Mucosa of rectum (tissue), 2 donors: Measurements from ENCODE around the gene CCAR1.
"Not testable (repeated sequence)": the region's sequence is repeated elsewhere in the genome, so short reads cannot be mapped to it uniquely, and the experiment has no call there.

Experiments
- H3K27ac ChIP-seq, 2 donors: one replicate each; pipeline ENCODE4 v1.7.0; 2013; ENCODE audit warnings: inconsistent platforms in 2 of 2, low read depth in 2 of 2, low read length in 2 of 2
- H3K27me3 ChIP-seq, 2 donors: one replicate each; pipeline ENCODE4 v1.7.0; 2013; ENCODE audit warnings: low read length in 2 of 2; ENCODE audit not compliant: control insufficient read depth in 2 of 2, insufficient read depth in 2 of 2
- H3K36me3 ChIP-seq, 2 donors: one replicate each; pipeline ENCODE4 v1.7.0; 2013; ENCODE audit warnings: low read length in 2 of 2; ENCODE audit not compliant: control insufficient read depth in 2 of 2, insufficient read depth in 2 of 2
- H3K4me1 ChIP-seq, 2 donors: one replicate each; pipeline ENCODE4 v1.7.0; 2013; ENCODE audit warnings: low read length in 2 of 2, mild to moderate bottlenecking in 1 of 2; ENCODE audit not compliant: control insufficient read depth in 2 of 2, insufficient read depth in 2 of 2
- H3K4me3 ChIP-seq, 2 donors: one replicate each; pipeline ENCODE4 v1.7.0; 2013; ENCODE audit warnings: low read length in 2 of 2
- H3K9ac ChIP-seq, 2 donors: one replicate each; pipeline ENCODE4 v1.7.0; 2013; ENCODE audit warnings: low read length in 2 of 2, low read depth in 1 of 2, mild to moderate bottlenecking in 1 of 2
- H3K9me3 ChIP-seq, 2 donors: one replicate each; pipeline ENCODE4 v1.7.0; 2013; ENCODE audit warnings: low read length in 2 of 2; ENCODE audit not compliant: control insufficient read depth in 2 of 2
- donor health status: healthy.
- donor health status: Normal muscosa, but diverticular disease.

Gene CCAR1

GRCh38 chr10:68796605-68797004 lies 75.6 kb downstream of the CCAR1 start:
- H3K4me3 ChIP-seq = no peak overlapping the region
- peaks cover 0 to 13% of the 10 kb centered on the region in 2 donors for H3K36me3 ChIP-seq

GRCh38 chr10:68800211-68800610 lies 79.2 kb downstream of the CCAR1 start:
- H3K4me3 ChIP-seq = no peak overlapping the region

More at GRCh38 chr10:68796605-68797004, 75.6 kb downstream of the CCAR1 start:
- no peak overlapping the region for H3K9ac ChIP-seq
- H3K27ac ChIP-seq = no peak overlapping the region
- H3K9me3 ChIP-seq = no peaks in the 10 kb centered on the region
- H3K4me1 ChIP-seq = no peaks in the 10 kb centered on the region
- no peaks in the 10 kb centered on the region for H3K27me3 ChIP-seq

GRCh38 chr10:68804692-68805091 lies 83.7 kb downstream of the CCAR1 start:
- Histone ChIP-seq H3K9me3 (no peaks in the 10 kb centered on the region), H3K36me3 (no peaks in the 10 kb centered on the region), H3K9ac (no peak overlapping the region), H3K4me1 (no peaks in the 10 kb centered on the region), H3K27ac (no peak overlapping the region), H3K27me3 (no peaks in the 10 kb centered on the region), H3K4me3 (no peak overlapping the region)

More at GRCh38 chr10:68800211-68800610, 79.2 kb downstream of the CCAR1 start:
- Histone ChIP-seq H3K27me3 (no peaks in the 10 kb centered on the region), H3K9ac (no peak overlapping the region), H3K4me1 (no peaks in the 10 kb centered on the region), H3K27ac (no peak overlapping the region), H3K9me3 (no peaks in the 10 kb centered on the region), H3K36me3 (peaks cover 0 to 3% of the 10 kb centered on the region in 2 donors)

- not testable (repeated sequence) for H3K36me3 ChIP-seq, H3K9me3 ChIP-seq, H3K27me3 ChIP-seq, H3K27ac ChIP-seq, H3K9ac ChIP-seq, H3K4me3 ChIP-seq, H3K4me1 ChIP-seq
Observed at GRCh38 chr10:68810830-68811229, 89.8 kb downstream of the CCAR1 start.

GRCh38 chr10:68811314-68812009 lies 90.4 kb downstream of the CCAR1 start:
- no peak overlapping the region for H3K27ac ChIP-seq
- no peaks in the 10 kb centered on the region for H3K27me3 ChIP-seq
- H3K9me3 ChIP-seq = no peaks in the 10 kb centered on the region
- H3K4me3 ChIP-seq = no peak overlapping the region
- no peak overlapping the region for H3K9ac ChIP-seq
- no peaks in the 10 kb centered on the region for H3K36me3 ChIP-seq
- no peaks in the 10 kb centered on the region for H3K4me1 ChIP-seq

GRCh38 chr10:68812420-68812819 lies 91.4 kb downstream of the CCAR1 start:
- Histone ChIP-seq H3K9ac (no peak overlapping the region), H3K36me3 (no peaks in the 10 kb centered on the region), H3K27ac (no peak overlapping the region), H3K27me3 (no peaks in the 10 kb centered on the region), H3K4me1 (no peaks in the 10 kb centered on the region), H3K9me3 (no peaks in the 10 kb centered on the region), H3K4me3 (no peak overlapping the region)

- H3K4me3 ChIP-seq = no peak overlapping the region
- H3K9ac ChIP-seq = no peak overlapping the region
- no peaks in the 10 kb centered on the region for H3K4me1 ChIP-seq
- H3K9me3 ChIP-seq = no peaks in the 10 kb centered on the region
- H3K27me3 ChIP-seq = no peaks in the 10 kb centered on the region
- no peaks in the 10 kb centered on the region for H3K36me3 ChIP-seq
- no peak overlapping the region for H3K27ac ChIP-seq
Observed at GRCh38 chr10:68813559-68813958, 92.5 kb downstream of the CCAR1 start.

- Histone ChIP-seq H3K9ac (no peak overlapping the region), H3K36me3 (no peaks in the 10 kb centered on the region), H3K4me1 (no peaks in the 10 kb centered on the region), H3K27ac (no peak overlapping the region), H3K4me3 (no peak overlapping the region), H3K9me3 (no peaks in the 10 kb centered on the region), H3K27me3 (no peaks in the 10 kb centered on the region)
Observed at GRCh38 chr10:68816796-68817412, 95.9 kb downstream of the CCAR1 start.

GRCh38 chr10:68820359-68820758 lies 99.3 kb downstream of the CCAR1 start:
- not testable (repeated sequence) for H3K27ac ChIP-seq, H3K9me3 ChIP-seq, H3K27me3 ChIP-seq, H3K9ac ChIP-seq, H3K36me3 ChIP-seq, H3K4me1 ChIP-seq, H3K4me3 ChIP-seq

GRCh38 chr10:68822626-68823025 lies 101.6 kb downstream of the CCAR1 start:
- H3K27me3 ChIP-seq, H3K27ac ChIP-seq, H3K4me3 ChIP-seq, H3K4me1 ChIP-seq, H3K36me3 ChIP-seq, H3K9me3 ChIP-seq, H3K9ac ChIP-seq: not testable (repeated sequence)
